Measurements from ENCODE around the gene MBNL2. TPM values are rescaled to one million over a fixed set of nuclear protein-coding genes. Genes with fewer than 3 reads are reported as not detected.

The MBNL2 gene
- total RNA-seq, 4 donors from 2014 or later = 113 to 129 (median 118) TPM

DNA sequence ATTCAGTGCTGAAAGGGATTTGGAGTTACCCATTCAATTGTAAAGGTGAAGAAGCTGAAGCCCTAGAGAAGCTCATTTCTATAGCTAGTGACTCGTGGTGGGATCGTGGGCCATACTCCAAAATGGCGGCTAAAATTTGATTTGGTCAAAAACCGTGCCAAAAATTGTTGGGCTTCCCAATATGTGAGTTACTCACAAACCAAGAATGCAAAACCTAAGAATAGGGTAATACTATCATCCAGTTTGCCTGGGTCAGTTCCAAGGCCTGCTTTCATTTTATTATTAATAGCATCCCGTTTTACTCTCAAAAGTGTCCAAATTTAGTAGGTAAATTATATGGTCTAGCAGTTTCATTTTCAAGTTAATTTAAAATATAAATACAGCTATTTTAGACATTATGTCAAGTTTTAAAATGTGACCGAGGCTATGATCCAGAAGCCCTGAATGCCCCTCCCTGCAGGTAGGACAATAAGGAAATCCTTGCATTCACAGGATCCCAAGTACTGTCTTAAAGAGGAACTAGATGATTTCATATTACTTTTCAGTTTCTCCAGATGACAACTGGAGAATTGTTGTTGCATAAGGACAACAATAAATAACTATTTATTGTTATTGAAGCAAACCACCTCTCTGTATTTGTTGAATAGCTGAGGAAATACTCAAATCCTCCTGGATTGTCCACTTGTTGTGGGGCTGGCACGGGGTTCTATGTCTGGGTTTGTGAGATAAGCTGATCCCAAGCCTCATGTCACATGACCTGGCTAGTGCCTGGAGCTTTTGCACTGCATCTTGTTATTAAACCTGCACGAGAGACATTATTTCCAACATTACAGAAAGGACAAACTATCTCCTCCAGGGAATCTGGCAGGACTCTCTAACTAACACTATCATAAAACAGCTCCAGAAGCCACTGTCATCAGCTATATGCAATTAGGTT lies 200.3 kb downstream of the MBNL2 start:
- ATAC-seq = no peak
- 73 to 75% methylated on average over 8 of the region's 8 CpGs for WGBS, 2 donors (ENCODE audit: low coverage in 1 of 2)

DNA sequence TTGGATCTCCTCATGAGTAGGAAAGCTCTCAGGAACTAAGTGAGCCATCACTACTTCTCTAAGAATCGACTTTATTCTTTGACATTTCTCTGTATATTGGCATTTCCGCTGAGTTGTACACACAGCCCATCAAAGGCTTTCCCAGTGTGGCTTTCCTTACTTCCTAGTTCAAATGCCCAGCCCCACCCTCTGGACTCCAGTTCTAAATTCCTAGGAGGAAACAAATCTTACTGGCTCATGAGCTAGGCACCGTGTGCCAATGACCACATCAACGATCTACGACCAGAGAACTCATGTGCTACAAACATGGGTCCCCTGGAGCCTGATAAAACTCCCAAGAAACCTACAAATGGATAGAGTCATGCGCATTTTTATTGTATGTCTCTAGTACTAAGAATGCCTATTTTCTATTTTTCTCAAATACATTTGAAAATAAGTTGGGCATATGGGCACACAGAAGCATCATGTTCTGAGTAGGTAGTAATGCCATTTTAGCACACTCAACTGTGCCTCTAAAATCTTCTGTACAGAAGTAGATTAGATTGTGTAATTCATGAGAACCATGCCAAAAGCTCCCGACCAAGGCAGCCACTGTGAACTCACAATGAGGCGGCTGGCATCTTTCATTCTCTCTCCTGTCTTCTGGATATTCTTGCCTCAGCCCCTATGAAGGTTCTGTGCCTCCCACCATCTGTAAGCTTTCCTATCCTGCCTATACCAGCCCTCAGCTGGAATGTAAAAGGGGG lies 201.3 kb downstream of the MBNL2 start:
- Histone ChIP-seq H3K27ac (no peak overlapping the region), H3K27me3 (no peaks in the 10 kb centered on the region), H3K9me3 (no peaks in the 10 kb centered on the region), H3K4me1 (no peaks in the 10 kb centered on the region), H3K36me3 (no peaks in the 10 kb centered on the region), H3K4me3 (no peak overlapping the region)
- ATAC-seq = no peak
- TF ChIP-seq POLR2AphosphoS5 (IDR thresholded peaks at IDR 0.05) (no peak), EP300 (IDR thresholded peaks at IDR 0.05) (no peak), POLR2A (IDR thresholded peaks at IDR 0.05) (no peak)
- TF ChIP-seq, protein P1, sequence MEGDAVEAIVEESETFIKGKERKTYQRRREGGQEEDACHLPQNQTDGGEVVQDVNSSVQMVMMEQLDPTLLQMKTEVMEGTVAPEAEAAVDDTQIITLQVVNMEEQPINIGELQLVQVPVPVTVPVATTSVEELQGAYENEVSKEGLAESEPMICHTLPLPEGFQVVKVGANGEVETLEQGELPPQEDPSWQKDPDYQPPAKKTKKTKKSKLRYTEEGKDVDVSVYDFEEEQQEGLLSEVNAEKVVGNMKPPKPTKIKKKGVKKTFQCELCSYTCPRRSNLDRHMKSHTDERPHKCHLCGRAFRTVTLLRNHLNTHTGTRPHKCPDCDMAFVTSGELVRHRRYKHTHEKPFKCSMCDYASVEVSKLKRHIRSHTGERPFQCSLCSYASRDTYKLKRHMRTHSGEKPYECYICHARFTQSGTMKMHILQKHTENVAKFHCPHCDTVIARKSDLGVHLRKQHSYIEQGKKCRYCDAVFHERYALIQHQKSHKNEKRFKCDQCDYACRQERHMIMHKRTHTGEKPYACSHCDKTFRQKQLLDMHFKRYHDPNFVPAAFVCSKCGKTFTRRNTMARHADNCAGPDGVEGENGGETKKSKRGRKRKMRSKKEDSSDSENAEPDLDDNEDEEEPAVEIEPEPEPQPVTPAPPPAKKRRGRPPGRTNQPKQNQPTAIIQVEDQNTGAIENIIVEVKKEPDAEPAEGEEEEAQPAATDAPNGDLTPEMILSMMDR (IDR thresholded peaks at IDR 0.05) = no peak
- WGBS, 2 donors (ENCODE audit: low coverage in 1 of 2) = 81 to 84% methylated on average over 7 to 8 of the region's 8 CpGs

More for the DNA sequence above, 200.3 kb downstream of the MBNL2 start:
- Histone ChIP-seq H3K9me3 (no peaks in the 10 kb centered on the region), H3K27ac (no peak overlapping the region), H3K4me3 (no peak overlapping the region), H3K36me3 (no peaks in the 10 kb centered on the region), H3K27me3 (no peaks in the 10 kb centered on the region), H3K4me1 (no peaks in the 10 kb centered on the region)
- TF ChIP-seq POLR2A (IDR thresholded peaks at IDR 0.05) (no peak), POLR2AphosphoS5 (IDR thresholded peaks at IDR 0.05) (no peak), EP300 (IDR thresholded peaks at IDR 0.05) (no peak)
- TF ChIP-seq, protein P1 (IDR thresholded peaks at IDR 0.05) = no peak

DNA sequence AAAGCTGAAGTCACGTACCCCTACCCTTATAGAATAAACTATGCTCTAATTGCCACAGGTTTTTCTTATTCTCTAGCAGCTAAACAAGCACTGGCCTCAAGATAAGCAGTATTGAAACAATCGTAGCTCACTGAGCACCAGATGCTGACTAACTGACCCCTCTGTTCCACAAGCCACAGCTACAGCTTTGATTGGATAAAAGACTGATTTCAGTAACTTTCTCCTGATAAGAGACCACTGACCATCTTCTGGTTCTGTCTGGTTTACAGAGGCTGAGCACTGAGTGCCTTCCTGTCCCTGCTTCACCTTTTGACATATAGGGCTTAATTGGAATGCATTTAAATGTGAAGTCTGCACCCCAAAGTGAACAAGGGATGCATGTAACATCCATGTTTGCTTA lies 203.5 kb downstream of the MBNL2 start:
- TF ChIP-seq, protein P1 (IDR thresholded peaks at IDR 0.05) = no peak
- Histone ChIP-seq H3K4me1 (peaks cover 0 to 8% (median 0%) of the 10 kb centered on the region in 3 donors), H3K27ac (no peak overlapping the region), H3K4me3 (no peak overlapping the region), H3K9me3 (no peaks in the 10 kb centered on the region), H3K36me3 (no peaks in the 10 kb centered on the region), H3K27me3 (no peaks in the 10 kb centered on the region)
- WGBS, 2 donors (ENCODE audit: low coverage in 1 of 2) = 70 to 88% methylated on average over 2 of the region's 2 CpGs
- ATAC-seq = no peak

DNA sequence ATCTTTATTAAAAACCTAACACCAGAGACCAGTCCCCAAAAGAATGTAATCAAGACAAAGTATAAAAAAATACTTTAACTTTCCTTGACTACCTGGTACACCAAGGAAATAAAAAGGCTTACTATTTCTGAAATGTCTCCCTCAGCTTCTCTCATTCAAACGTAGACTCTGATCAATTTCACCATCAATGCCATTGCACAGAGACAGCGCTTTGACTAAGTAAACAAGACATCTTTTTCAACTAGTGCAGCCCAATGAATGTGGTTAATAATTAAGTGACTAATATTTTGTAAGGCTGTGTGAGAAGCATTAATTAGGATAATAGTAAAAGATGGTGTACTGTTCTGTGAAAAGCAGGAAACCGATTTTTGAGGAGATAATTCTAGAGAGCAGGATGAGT lies 204.6 kb downstream of the MBNL2 start:
- H3K9me3 ChIP-seq = no peaks in the 10 kb centered on the region
- no peak overlapping the region for H3K4me3 ChIP-seq
- no peaks in the 10 kb centered on the region for H3K36me3 ChIP-seq
- TF ChIP-seq, protein P1 (IDR thresholded peaks at IDR 0.05) = no peak
- TF ChIP-seq EP300 (IDR thresholded peaks at IDR 0.05) (no peak), POLR2AphosphoS5 (IDR thresholded peaks at IDR 0.05) (no peak), POLR2A (IDR thresholded peaks at IDR 0.05) (no peak)
- 88 to 96% methylated on average over 3 of the region's 3 CpGs for WGBS, 2 donors (ENCODE audit: low coverage in 1 of 2)
- peaks cover 0 to 17% (median 0%) of the 10 kb centered on the region in 3 donors for H3K4me1 ChIP-seq
- no peak for ATAC-seq
- no peaks in the 10 kb centered on the region for H3K27me3 ChIP-seq
- no peak overlapping the region for H3K27ac ChIP-seq
